NCI-H2107 treated with DMSO at 0.1 percent for 48 hours (cell line): ENCODE measurements around the gene TRIOBP.

Experiments used
- DNase-seq: peaks from one replicate; lab custom pipeline; 2025; ENCODE audit not compliant: unreplicated experiment; lab: John Stamatoyannopoulos, UW

TRIOBP gene

DNA sequence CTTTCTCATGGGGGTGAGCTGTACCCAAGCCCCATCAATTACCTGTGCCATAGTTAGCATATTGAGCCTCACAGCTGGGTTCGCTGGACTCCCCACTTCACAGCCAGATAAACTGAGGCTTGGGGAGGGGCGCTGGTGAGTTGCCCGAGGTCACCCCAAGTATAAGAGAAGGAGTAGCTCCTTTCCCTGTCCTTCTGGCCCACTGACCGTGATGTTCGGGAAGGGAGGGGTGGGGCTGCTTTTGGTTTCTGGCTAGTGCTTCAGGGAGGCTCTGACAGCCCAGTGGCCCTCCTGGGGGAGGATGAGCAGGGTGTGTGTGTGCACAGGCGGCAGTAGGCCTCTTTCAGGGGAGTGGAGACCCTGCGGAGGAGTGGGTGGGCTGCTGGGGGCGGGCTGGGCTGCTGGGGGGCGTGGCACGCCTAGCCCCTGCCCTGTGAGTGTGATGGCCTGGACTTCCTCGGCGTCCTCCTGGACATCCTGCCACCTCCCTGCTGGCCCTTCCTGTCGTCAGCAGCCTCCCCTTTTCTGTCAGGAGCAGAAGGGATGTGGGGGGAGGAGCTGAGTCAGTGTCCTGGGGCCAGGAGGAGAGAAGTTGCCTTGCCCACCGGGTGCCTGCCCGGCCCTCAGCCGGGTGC, 50.3 kb downstream of the TRIOBP start:
- DNase-seq: no peak

DNA sequence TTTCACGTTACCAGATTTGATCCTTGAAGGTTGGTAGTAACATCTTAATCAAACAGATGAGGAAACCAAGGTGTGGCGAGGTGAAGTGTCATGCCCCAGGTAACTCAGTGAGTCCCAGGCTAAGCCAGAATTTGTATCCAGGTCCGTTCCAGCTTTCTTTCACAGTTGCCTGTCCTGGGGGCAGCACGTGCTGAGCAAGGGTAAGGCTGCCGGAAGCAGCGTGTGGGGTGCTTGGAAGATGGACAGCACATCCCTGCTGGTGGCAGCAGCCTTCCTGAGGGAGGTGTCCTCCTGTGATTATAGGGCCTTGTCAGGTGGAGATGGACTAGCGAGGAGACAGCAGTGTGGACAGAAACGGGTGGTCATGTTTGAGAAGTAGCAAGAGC, 50.9 kb downstream of the TRIOBP start:
- DNase-seq: no peak

GRCh38 chr22:37748659-37749058, 51.8 kb downstream of the TRIOBP start:
- no peak for DNase-seq

- no peak for DNase-seq
Observed at GRCh38 chr22:37749226-37749625, 52.4 kb downstream of the TRIOBP start.

GRCh38 chr22:37749831-37750595, 53.2 kb downstream of the TRIOBP start:
- DNase-seq: no peak

DNA sequence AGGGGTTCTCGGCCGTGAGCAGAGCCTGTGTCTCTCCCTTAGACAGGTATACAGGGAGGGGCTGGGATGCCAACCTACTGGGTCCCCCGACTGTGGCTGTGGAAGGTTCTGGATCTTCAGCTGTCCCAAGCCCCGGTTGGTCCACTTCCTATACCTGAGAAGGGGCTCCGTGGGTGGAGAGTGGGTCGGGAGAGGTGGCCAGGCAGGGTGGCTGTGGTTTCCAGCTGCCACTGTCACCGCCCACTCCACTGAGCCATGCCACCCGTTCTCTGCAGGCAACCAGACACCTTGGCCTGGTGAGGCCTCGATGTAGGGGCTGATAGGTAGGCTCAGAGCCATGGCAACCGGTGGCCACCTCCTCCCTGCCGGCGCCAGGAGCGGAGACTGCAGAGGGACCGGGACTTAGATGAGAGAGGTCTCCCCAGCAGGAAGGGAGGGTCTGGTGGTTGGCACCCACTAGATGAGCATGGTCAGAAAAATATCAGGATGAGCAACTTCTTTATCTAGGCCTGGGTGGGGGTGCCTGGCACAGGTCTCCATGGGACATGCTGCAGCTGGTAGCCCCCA, 53.8 kb downstream of the TRIOBP start:
- DNase-seq: no peak

DNA sequence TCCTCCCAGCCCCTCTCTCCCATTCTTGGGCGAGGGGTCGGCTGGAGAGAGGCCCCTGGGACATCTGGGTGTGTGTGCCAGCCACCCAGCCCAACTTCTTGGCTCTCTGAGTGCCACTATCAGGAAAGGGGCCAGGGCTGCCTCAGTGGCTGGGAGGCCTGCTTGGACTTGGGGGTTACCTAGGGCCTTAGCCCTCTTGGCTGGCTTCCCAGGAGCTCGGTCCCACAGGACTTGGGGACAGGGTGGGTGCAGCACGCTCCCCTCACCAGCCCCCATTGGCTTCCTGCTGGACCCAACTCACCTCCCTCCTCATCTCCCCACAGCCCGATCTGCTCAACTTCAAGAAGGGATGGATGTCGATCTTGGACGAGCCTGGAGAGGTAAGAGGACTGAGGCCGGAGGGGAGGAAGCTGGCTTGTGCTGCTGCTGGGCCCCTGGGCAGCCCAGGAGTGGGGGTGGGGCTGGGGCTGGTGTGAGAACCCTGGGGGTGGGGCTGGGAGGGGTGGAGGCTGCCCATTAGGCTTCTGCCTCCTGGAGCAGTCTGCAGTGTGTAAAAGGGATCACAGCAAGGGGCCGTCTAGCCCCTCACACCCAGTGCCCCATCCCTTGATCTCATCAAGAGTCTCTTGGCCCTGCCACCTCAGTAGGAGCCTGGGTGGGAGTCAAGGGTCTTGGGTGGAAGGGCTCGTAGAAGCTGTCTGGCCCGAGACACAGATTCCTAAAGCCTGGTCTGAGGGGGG, 54.8 kb downstream of the TRIOBP start:
- no peak for DNase-seq

GRCh38 chr22:37752189-37753087, 55.6 kb downstream of the TRIOBP start:
- DNase-seq: peak; percentile 1

DNA sequence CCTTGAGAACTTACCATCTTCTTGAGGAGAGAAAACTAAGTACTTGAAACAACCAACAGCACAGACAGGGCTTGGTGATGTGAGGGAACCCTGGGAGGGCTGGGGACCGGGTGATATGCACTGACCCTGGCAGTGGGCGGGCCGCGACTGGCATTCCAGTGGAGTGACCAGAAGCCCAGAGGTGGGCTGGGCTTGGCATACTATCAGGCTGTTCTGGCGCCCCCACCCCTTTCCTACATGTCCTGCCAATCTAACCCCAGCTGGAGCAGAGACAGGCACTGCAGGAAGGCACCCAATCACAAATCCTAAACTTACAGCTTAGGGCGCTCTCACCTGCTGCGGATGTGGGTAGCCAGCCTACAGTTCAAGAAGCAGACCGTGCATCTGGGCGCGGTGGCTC, 56.9 kb downstream of the TRIOBP start:
- no peak for DNase-seq

GRCh38 chr22:37757663-37758062, 60.8 kb downstream of the TRIOBP start:
- no peak for DNase-seq

- DNase-seq: no peak
Observed at GRCh38 chr22:37758694-37759093, 61.8 kb downstream of the TRIOBP start.

GRCh38 chr22:37759281-37759680, 62.4 kb downstream of the TRIOBP start:
- no peak for DNase-seq

DNA sequence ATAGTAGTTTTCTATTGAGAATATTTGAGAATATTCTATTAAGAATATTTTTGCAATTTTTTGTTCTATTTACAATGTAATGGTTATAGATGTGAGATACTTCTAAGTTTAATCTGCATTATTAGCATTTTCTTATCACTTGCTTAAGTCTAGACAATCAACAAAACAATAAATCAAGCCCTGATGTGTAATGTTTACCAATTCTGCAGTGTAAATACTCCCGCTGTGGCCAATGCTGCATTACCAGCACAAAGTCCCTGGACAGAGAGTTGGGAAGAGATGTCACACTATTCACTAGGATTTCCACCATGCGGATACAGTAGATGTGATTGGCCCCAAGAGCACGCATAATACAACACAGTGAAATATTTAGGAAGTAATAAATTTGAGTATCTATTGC, 63.3 kb downstream of the TRIOBP start:
- no peak for DNase-seq

DNA sequence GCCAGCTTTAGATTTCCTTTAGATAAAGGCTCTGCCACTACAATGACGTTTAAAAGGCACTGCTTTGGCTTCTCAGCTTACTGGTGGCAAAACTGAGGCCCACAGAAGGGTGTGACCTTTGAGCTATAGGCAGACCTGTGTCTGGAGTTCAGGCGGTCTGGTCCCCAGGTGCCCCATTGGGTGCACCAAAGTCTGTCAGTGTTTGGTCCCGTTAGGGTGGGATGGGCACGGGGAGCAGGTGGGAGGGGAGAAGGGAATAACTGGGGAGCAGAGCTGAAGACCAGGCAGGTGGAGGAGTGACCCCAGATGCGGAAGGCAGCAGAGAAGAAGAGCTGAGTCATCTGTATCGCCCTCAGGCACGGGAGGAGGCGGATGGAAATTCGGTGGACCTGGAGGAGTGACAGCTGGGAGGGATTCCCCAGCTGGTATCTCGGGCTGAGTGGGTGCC, 65.6 kb downstream of the TRIOBP start:
- DNase-seq: no peak

GRCh38 chr22:37763012-37763411, 66.2 kb downstream of the TRIOBP start:
- DNase-seq: no peak

DNA sequence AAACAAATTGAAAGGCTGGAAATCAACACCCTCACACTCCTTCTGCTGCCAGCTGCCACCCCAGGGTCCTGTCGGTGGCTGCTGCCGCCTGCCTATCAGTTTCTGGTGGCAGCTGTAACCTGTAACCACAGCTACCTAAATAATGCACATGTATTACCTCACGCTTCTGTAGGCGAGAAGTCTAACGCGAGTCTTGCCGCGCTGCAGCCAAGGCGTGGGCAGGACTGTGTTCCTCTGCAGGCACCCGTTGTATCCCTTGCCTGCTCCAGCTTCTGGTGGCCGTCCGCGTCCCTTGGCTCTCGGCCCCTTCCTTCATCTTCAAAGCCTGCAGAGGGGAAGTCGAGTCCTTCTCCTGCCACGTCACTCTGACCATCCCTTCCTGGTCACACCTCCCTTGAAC, 66.8 kb downstream of the TRIOBP start:
- peak; percentile 30 for DNase-seq

DNA sequence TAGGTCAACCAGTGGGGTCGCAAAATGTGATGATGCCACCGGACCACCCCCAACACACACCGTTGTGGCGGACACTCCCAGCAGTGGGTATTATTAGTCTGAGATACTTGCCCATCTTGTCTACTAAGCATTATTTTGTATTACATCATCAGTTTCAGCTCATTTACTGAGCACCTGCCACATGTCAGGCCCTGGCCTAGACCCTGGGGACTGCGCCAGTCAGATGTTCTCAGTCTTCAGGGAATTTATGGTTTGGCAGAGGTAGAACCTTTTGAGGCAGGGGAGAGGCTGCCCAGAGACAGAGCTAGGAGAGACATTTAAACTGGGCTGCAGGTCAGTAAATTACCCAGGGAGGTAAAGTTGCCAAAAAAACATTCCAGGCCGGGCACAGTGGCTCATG, 67.8 kb downstream of the TRIOBP start:
- peak; percentile 47 for DNase-seq

GRCh38 chr22:37765498-37765897, 68.7 kb downstream of the TRIOBP start:
- no peak for DNase-seq

DNA sequence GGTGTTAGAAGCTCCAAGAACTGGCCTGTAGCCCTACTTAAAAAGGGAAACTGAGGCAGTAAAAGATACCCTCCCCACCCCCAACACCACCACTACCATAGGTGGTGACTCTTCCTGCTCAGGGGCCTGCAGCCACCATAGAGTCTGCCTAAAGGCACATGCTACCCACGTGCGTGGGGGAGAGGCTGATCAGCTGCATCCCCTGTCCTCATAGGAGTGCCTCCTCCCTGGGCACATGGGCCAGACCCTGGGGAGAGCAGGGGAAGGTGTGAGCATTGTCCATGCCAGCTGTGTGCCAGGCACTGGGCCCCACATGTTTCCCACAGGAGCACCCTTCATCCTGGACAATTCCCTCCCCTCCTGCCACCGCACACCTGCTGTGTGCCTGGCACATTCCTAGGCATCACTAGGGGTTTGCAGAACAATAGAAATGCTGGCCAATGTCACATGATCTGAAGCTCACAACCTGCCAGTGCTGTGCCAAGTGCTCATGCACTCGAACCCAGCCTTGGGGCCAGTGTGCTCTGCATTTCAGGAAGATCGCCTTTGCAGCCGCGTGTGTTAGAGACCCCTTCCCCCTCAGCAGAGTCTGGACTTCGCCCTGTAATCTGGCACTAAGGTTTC, 69.2 kb downstream of the TRIOBP start:
- DNase-seq: no peak

GRCh38 chr22:37768273-37768672, 71.4 kb downstream of the TRIOBP start:
- no peak for DNase-seq
